Measurements from ENCODE around the gene TRIP11. TPM values are rescaled to one million over a fixed set of nuclear protein-coding genes. Genes with fewer than 3 reads are reported as not detected.
A peak's percentile ranks its signal among the peaks of the same experiment; 100 is the strongest.

Gene TRIP11
- total RNA-seq (10 to 100 TPM; 47.5 to 54.8 (median 51.4) TPM), polyA plus RNA-seq (10 to 100 TPM in 1 of 3 donors, 1 to 10 TPM in 2; 6.8 to 22.2 (median 7.0) TPM)
- long read RNA-seq, donor 1, partial matches to known transcripts, result 20 of 26 reads
- long read RNA-seq, donor 1, other reads (novel, unspliced or antisense), result 6 of 26 reads
- long read RNA-seq, donor 2, full-length matches to known transcripts, result 3 of 25 reads
- long read RNA-seq, donor 2, partial matches to known transcripts, result 17 of 25 reads
- long read RNA-seq, donor 2, other reads (novel, unspliced or antisense), result 5 of 25 reads

DNA sequence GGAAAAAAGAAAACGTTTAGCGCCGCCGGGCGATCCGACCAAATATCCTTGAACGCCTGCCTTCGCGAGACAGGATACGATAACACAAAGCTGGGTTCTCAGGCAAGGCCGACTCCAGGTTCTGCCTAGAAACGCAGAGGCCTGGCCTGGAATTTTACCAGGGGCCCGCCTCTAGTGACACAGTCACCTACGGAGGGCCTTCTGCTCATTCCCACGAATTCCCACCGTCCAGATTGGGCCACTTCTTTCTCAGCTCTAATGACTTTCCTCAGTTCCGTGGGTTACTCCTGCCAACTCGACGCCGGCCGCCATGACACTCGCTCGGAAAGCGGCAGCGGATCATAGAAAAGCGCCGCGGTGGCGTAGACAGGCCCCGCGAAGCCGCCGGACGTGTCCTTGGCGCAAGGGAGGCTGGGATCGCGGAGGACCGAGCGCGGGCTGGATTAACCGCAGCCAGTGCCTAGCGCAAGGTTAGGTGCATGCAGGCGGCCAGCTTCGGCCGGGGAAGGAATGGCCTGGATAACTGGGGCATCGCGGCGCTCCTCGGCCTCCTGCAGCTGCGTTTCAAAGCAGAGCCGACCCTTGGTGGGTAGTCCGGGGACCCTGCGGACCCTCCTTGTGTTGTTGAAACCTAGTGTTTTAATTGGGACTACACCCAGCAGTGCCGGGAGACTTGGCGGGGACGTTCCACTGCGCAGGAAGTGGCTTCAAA is at the start of gene TRIP11:
TRIP11 (minus strand) TSS at position 341 of the 712 bp plus-strand sequence. CDS start 374 bp downstream, outside the sequence.
- no peaks in the 10 kb centered on the region for H3K36me3 ChIP-seq (ENCODE audit: insufficient read depth in 1 of 2, low read depth in 1 of 2)
- TF ChIP-seq, protein P1, sequence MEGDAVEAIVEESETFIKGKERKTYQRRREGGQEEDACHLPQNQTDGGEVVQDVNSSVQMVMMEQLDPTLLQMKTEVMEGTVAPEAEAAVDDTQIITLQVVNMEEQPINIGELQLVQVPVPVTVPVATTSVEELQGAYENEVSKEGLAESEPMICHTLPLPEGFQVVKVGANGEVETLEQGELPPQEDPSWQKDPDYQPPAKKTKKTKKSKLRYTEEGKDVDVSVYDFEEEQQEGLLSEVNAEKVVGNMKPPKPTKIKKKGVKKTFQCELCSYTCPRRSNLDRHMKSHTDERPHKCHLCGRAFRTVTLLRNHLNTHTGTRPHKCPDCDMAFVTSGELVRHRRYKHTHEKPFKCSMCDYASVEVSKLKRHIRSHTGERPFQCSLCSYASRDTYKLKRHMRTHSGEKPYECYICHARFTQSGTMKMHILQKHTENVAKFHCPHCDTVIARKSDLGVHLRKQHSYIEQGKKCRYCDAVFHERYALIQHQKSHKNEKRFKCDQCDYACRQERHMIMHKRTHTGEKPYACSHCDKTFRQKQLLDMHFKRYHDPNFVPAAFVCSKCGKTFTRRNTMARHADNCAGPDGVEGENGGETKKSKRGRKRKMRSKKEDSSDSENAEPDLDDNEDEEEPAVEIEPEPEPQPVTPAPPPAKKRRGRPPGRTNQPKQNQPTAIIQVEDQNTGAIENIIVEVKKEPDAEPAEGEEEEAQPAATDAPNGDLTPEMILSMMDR (IDR thresholded peaks at IDR 0.05), result no peak
- H3K4me3 ChIP-seq, result peak within 1 kb of the TSS; percentile 90
- WGBS, 3 donors, result 0 to 1% (median 0%) methylated on average over 57 of the region's 57 CpGs
- H3K27me3 ChIP-seq (ENCODE audit: insufficient read depth in 3 of 3, low read length in 2 of 3), result no peaks in the 10 kb centered on the region
- ATAC-seq (peak; percentile 99), DNase-seq (peak; percentile 96 to 97)
- peak within 1 kb of the TSS; percentile 98 for H3K27ac ChIP-seq
- intact Hi-C loops (cut with DNase I), result loop anchor here (2.0 to 5.0 kb wide), 2 partner anchors 67 kb away; partner anchors contain the start of gene ATXN3 (in 2 of the 2)
- peaks cover 34% of the 10 kb centered on the region for H3K4me1 ChIP-seq
- no peaks in the 10 kb centered on the region for H3K9me3 ChIP-seq

DNA sequence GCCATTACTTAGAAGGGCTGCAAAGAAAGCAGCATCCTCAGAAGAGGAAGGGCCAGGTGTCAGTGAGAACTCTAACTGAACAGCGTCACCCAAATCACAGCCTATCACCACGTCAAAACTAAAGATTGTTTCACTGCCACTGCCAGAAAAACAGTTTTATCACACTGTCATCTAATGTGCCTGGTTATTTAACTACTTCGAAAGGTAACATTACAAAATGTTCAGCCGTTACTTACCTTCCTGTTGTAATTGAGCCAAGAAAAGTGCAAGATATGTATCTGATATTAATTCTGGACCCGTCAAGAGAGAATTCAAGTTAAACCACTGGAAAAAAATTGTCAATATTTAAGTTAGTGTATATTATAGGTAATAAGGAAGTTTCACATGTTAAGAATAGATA is 48.6 kb upstream of the TRIP11 start:
- H3K36me3 ChIP-seq (ENCODE audit: insufficient read depth in 1 of 2, low read depth in 1 of 2), result peaks cover 0 to 83% of the 10 kb centered on the region in 2 donors
- H3K4me1 ChIP-seq, result no peaks in the 10 kb centered on the region
- H3K27ac ChIP-seq, result no peak overlapping the region
- no peak overlapping the region for H3K4me3 ChIP-seq
- intact Hi-C loops (cut with DNase I), result no loop called here
- DNase-seq (no peak), ATAC-seq (no peak)
- H3K27me3 ChIP-seq (ENCODE audit: insufficient read depth in 3 of 3, low read length in 2 of 3), result no peaks in the 10 kb centered on the region
- H3K9me3 ChIP-seq, result no peaks in the 10 kb centered on the region
- TF ChIP-seq, protein P1 (IDR thresholded peaks at IDR 0.05), result no peak
- 93 to 95% (median 94%) methylated on average over 5 of the region's 5 CpGs for WGBS, 3 donors

DNA sequence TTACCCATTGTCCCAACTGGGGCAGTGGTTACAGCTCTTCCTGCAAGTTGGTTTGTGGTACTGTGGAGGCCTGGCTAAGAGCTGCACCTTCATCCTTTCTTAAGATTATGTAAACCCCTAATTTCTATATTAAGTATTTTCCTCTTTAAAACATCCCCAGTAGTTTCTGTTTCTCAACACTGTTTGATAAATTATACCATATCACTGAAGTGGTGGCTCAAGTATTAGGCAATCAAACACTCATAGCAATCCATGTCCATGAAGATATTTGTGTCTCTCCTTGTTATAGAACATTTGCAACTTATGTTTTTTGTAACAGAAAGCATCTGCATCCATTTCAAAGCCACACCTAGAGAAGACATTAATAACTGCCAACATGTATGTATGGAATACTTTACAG is 34.7 kb upstream of the TRIP11 start:
- no peak for DNase-seq
- Histone ChIP-seq H3K36me3 (ENCODE audit: insufficient read depth in 1 of 2, low read depth in 1 of 2) (peaks cover 0 to 70% of the 10 kb centered on the region in 2 donors), H3K4me3 (no peak overlapping the region), H3K27me3 (ENCODE audit: insufficient read depth in 3 of 3, low read length in 2 of 3) (no peaks in the 10 kb centered on the region), H3K9me3 (no peaks in the 10 kb centered on the region), H3K4me1 (no peaks in the 10 kb centered on the region), H3K27ac (no peak overlapping the region)
- ATAC-seq, result no peak
- intact Hi-C loops (cut with DNase I), result no loop called here
- TF ChIP-seq, protein P1 (IDR thresholded peaks at IDR 0.05), result no peak

DNA sequence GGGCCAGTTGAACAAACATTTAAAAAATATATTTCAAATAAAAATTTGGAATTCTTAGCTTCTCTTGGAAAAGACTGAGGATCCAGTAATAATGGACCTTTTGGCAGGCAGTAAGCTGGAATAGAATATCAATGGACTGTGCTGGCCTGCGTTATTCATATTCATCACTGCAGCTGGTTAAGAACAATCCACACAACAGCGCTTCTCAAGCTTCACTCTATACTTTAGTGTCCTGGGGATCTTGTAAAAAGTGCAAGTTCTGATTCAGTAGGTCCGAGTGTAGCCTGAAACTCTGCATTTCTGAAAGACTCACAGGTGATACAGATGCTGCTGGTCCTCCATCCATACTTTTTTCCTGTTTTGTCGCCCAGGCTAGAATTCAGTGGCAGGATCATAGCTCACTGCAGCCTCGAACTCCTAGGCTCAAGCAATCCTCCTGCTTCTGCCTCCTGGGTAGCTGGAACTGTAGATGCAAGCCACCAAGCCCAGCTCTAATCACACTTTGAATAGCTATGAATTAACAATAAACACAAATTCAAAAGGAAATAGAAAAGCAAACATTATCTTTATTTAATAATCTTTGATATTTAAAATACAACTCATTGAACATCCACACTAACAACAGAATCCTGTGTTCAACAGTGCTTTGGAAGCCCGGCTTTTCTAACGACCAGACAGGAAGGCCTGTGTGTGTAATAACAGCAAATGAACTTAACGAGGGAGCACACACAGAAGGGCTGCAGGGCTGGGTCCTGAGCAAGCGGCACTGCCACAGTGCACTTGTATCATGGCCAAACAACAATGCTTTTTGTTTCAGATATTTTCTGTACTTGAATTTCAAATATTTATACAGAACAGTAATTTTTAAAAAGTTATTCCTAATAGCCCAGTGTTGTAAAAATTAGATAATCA is 18.4 kb upstream of the TRIP11 start:
- no peaks in the 10 kb centered on the region for H3K4me1 ChIP-seq
- H3K36me3 ChIP-seq (ENCODE audit: insufficient read depth in 1 of 2, low read depth in 1 of 2), result peaks cover 2 to 12% of the 10 kb centered on the region in 2 donors
- intact Hi-C loops (cut with DNase I), result no loop called here
- TF ChIP-seq, protein P1 (IDR thresholded peaks at IDR 0.05), result no peak
- no peaks in the 10 kb centered on the region for H3K9me3 ChIP-seq
- ATAC-seq (no peak), DNase-seq (no peak)
- 72 to 79% (median 78%) methylated on average over 9 of the region's 9 CpGs for WGBS, 3 donors
- no peaks in the 10 kb centered on the region for H3K27me3 ChIP-seq (ENCODE audit: insufficient read depth in 3 of 3, low read length in 2 of 3)
- H3K27ac ChIP-seq, result no peak overlapping the region
- H3K4me3 ChIP-seq, result no peak overlapping the region
